Keratinocyte (primary cell): ENCODE results near the gene SLC7A7.

Source experiments
- EZH2 ChIP-seq: IDR thresholded peaks from one replicate; pipeline ENCODE4 v1.6.1; 2012; ENCODE audit warnings: inconsistent platforms, mild to moderate bottlenecking, low read length, moderate library complexity
- TF ChIP-seq, protein P1 (sequence below), 3 experiments: IDR thresholded peaks in 1 of 3; conservative IDR thresholded peaks in 1 of 3; optimal IDR thresholded peaks in 1 of 3; 2 replicates in 2 of 3; 3 replicates in 1 of 3; pipeline versions ENCODE3 to v1.5.1; 2011; ENCODE audit warnings: low read length in 3 of 3, mild to moderate bottlenecking in 3 of 3, moderate library complexity in 2 of 3, control low read depth in 1 of 3, inconsistent platforms in 1 of 3; ENCODE audit not compliant: insufficient read depth in 2 of 3; ENCODE audit errors: extremely low read depth in 1 of 3

DNA sequence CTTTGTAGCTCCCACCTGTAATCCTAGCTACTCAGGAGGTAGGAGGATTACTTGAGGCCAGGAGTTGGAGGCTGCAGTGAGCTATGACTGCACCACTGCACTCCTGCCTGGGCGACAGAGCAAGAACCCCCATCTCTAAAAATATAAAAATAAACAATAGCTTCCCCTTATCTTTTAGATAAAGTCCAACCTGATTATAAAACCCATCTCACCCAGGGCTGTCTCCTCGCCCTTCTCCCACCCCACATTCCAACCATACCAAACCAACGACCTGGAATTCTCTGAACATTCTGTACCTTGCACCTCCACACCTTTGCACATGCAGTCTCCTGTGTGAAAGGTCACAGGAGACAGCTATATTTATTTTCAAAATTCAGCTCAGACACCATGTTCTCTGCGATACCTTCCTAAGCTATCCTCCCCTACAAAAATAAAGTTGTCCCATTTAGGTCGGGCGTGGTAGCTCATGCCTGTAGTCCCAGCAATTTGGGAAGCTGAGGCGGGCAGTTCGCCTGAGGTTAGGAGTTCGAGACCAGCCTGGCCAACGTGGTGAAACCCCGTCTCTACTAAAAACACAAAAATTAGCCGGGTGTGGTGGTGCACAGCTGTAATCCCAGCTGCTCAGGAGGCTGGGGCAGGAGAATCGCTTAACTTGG lies 7.7 kb downstream of the SLC7A7 start:
- TF ChIP-seq, protein P1, sequence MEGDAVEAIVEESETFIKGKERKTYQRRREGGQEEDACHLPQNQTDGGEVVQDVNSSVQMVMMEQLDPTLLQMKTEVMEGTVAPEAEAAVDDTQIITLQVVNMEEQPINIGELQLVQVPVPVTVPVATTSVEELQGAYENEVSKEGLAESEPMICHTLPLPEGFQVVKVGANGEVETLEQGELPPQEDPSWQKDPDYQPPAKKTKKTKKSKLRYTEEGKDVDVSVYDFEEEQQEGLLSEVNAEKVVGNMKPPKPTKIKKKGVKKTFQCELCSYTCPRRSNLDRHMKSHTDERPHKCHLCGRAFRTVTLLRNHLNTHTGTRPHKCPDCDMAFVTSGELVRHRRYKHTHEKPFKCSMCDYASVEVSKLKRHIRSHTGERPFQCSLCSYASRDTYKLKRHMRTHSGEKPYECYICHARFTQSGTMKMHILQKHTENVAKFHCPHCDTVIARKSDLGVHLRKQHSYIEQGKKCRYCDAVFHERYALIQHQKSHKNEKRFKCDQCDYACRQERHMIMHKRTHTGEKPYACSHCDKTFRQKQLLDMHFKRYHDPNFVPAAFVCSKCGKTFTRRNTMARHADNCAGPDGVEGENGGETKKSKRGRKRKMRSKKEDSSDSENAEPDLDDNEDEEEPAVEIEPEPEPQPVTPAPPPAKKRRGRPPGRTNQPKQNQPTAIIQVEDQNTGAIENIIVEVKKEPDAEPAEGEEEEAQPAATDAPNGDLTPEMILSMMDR (optimal IDR thresholded peaks at IDR 0.05 in 1 of 3, IDR thresholded peaks at IDR 0.05 in 1 of 3, conservative IDR thresholded peaks at IDR 0.05 in 1 of 3; ENCODE audit: extremely low read depth in 1 of 3, insufficient read depth in 2 of 3, low read length in 3 of 3), result no peak
- no peak for TF ChIP-seq EZH2
